ENCODE data around the gene SPARCL1.
"Not testable (repeated sequence)": the region's sequence is repeated elsewhere in the genome, so short reads cannot be mapped to it uniquely, and the experiment has no call there.

The SPARCL1 gene

GRCh38 chr4:87424099-87424543 lies 105.1 kb downstream of the SPARCL1 start:
- H3K9ac ChIP-seq (ENCODE audit: low read length); H2BK120ac ChIP-seq (ENCODE audit: insufficient read depth, low read length, poor library complexity); H2AK5ac ChIP-seq (ENCODE audit: low read length); H4K8ac ChIP-seq (ENCODE audit: low read depth, low read length); H3K36me3 ChIP-seq (ENCODE audit: control insufficient read depth in 1 of 2, insufficient read depth in 2 of 2, low read length in 2 of 2); H3K18ac ChIP-seq (ENCODE audit: low read length); H3K4me3 ChIP-seq (ENCODE audit: low read depth, low read length); H3K9me3 ChIP-seq (ENCODE audit: insufficient read depth, low read depth, low read length); H3K79me2 ChIP-seq (ENCODE audit: control insufficient read depth, insufficient read depth, low read length, poor library complexity); H2AFZ ChIP-seq (ENCODE audit: insufficient read depth, low read length, poor library complexity); H3K79me1 ChIP-seq (ENCODE audit: low read length); H3K27ac ChIP-seq (ENCODE audit: low read depth, low read length); H4K91ac ChIP-seq (ENCODE audit: low read depth, low read length); H2BK12ac ChIP-seq (ENCODE audit: low read length); DNase-seq; H2BK5ac ChIP-seq (ENCODE audit: low read depth, low read length, poor library complexity); H3K27me3 ChIP-seq (ENCODE audit: insufficient read depth, low read length); H4K12ac ChIP-seq (ENCODE audit: low read depth, low read length); H3K14ac ChIP-seq (ENCODE audit: low read length); H3K23ac ChIP-seq (ENCODE audit: low read length); H3K4me2 ChIP-seq (ENCODE audit: low read length): not testable (repeated sequence)
- WGBS (ENCODE audit: extremely low coverage, insufficient coverage, insufficient read length) = no CpG with 5 or more reads among the region's 22 CpGs
- Histone ChIP-seq H3K4me1 (ENCODE audit: control insufficient read depth in 1 of 2, insufficient read depth in 2 of 2, low read length in 2 of 2) (peaks cover 12 to 13% of the 10 kb centered on the region in 2 experiments), H3K4ac (ENCODE audit: low read depth, low read length) (peak overlapping the region; percentile 27)

Data from trophoblast cell (in vitro differentiated cells and primary cell).